GM18951 (cell line): ENCODE measurements around the gene ANKS1B.

ENCODE experiments used
- POLR2A ChIP-seq: IDR thresholded peaks from 4 replicates; pipeline ENCODE4 v1.6.1; 2011; ENCODE audit warnings: mild to moderate bottlenecking; ENCODE audit not compliant: insufficient read length, insufficient read depth; ENCODE audit errors: extremely low read depth
- in situ Hi-C: fragments of 300-500 bp; cut with MboI; formaldehyde crosslinking; loops from one replicate; pipeline ENCODE4 v1.12.0; 2022; ENCODE audit warnings: low sequenced_read_pairs, mixed read lengths, inconsistent platforms; ENCODE audit not compliant: unreplicated experiment

ANKS1B gene

DNA sequence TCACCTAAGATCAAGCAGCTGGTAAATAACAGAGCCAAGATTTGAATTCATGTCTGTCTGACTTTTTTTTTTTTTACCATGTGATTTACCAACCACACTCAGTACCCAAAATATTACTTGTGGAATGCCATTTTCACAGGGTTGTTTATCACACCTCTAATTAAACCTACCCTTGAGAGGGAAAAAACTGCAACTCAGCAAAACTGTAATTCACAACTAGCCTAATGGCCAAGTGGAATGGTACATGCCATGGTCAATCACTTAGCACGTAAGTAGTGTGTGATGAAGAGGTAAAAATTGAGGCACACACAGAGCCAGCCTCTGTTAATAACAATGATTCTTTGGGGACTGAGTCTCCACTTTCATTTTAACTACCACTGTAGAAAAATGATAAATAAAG, 750.0 kb downstream of the ANKS1B start:
- no peak for TF ChIP-seq POLR2A

GRCh38 chr12:99232324-99232723, 752.4 kb downstream of the ANKS1B start:
- in situ Hi-C loops = no loop called here
- TF ChIP-seq POLR2A = no peak

More for the DNA sequence above, 750.0 kb downstream of the ANKS1B start:
- in situ Hi-C loops = no loop called here

DNA sequence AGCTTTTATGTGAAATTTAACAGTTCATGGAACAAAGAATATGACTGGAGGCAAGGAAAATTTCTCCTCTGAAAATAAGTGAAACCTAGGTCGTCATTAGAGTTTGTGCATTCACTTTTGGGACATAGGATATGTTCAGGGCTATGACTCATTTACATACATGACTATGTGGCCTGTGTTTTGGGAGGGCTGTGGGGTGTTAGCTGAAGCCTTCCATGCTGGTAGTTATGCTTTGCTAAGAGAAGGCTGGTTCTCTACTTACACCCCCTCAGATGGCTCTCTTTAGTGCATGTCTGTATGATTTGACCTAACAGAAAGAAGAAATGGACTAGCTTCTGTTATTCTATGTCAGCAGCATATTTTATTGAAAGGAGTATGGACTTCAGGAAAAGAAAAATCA, 753.7 kb downstream of the ANKS1B start:
- in situ Hi-C loops = no loop called here
- TF ChIP-seq POLR2A = no peak

- no peak for TF ChIP-seq POLR2A
- in situ Hi-C loops = no loop called here
These were observed 760.5 kb downstream of the ANKS1B start for GRCh38 chr12:99224237-99224636.

DNA sequence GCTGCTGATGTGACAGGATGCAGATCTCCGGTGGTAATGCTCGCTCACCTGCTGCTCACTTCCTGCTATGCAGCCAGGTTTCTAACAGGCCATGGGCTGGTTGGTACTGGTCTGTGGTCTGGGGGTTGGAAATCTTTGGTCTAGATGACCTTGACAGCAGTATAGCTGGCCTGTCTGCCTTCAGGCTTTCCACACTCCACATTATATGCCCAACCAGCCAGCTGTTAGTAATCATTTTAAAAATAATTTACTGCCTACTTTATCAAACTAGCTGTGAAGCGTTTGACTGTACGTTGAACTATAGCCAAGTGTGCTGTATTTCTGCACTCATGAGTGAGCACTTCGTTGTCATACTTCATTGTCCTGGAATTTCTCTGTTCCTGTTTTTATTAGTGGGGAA, 761.2 kb downstream of the ANKS1B start:
- TF ChIP-seq POLR2A = no peak
- in situ Hi-C loops = no loop called here

DNA sequence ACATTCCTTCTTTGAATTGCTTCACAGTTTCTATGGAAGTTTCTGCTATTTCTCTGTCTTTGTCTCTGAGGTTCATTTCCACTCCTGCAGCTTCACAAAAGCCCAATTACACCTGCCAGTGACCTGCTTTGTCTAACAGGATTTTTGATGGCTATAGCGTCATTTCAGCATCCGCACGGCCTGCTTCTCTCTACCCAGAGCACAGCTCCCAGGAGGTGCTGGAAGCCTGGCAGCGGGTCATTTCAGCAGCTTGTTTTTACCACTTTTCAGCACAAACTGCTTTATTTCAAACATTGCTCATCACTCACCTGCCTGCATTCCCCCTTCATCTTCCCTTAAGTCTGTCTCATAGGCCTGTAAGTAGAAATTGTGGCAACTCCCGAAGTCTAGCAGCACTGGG, 771.7 kb downstream of the ANKS1B start:
- in situ Hi-C loops = no loop called here
- TF ChIP-seq POLR2A = no peak

GRCh38 chr12:99212275-99212674, 772.5 kb downstream of the ANKS1B start:
- in situ Hi-C loops = no loop called here
- no peak for TF ChIP-seq POLR2A

DNA sequence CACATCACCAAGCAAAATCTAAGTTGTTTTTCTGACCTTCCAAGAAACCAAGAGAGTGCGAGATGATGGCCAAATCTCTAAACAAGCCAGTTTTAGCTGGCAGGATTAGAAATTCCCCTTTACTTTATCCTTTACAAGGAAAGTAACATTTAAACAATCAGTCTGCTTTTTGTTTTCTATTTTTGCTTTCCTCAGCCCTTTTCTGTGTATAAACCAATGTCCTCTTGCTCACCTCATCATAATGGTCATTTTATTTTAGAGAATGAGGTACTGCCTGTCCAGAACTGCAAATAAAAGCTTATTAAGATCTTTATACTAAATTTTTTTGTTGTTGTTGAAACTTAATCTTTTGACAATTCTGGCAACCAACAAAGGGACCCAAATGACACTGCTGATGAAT, 779.6 kb downstream of the ANKS1B start:
- TF ChIP-seq POLR2A = no peak
- in situ Hi-C loops = no loop called here

DNA sequence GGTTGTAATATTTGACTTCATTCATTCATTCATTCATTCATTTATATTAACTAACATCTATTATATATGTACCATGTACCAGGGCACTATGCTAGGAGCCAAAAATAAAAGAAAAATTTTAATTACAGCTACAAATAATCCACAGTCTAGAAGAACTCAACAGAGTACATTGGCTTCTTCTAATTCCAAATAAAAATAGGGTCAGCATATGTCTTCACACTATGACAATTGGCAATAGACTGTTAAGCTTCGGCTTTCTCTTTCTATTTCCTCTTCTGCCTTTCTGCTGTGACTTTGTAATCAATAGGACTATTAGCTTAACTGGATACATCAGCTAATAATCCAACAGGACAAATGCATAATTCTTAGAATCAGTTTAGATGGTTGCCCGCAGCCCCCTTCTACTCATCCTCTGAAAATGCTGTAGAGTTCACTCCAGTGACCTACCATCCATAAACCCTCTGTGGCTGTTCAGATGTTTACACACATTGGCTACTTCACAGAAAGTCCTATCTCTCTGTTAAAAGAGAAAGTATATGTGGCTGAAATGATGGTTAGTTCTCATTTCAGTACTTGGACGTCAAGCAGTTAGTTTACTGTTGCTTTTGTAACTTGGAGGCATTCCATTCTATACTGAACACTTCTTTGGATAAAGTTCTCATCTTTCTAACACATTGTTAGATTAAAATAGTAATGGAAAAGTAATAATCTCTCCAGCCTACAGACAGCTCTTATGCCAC, 782.7 kb downstream of the ANKS1B start:
- no peak for TF ChIP-seq POLR2A
- in situ Hi-C loops = no loop called here

GRCh38 chr12:99200711-99201384, 783.9 kb downstream of the ANKS1B start:
- in situ Hi-C loops = no loop called here
- TF ChIP-seq POLR2A = no peak

- no peak for TF ChIP-seq POLR2A
- in situ Hi-C loops = no loop called here
These were observed 789.3 kb downstream of the ANKS1B start for GRCh38 chr12:99195474-99195873.

DNA sequence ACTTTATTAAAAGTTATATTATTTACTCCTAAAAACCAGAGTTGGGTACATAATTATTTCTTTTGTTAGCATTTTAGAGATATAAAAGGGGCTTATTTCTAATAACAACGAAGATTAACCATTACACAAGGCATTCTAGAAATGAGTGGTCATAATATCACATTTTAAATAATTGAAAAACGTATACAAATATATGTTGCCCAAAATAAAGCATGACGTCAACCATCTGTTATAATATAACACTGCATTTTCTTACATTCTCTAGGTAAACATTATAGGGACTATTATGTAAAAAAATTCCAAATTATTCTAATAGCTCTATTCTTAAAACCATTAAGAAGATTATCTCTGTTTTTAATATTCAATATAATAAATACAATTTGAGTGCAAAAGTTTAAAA, 792.2 kb downstream of the ANKS1B start:
- in situ Hi-C loops = no loop called here
- no peak for TF ChIP-seq POLR2A

DNA sequence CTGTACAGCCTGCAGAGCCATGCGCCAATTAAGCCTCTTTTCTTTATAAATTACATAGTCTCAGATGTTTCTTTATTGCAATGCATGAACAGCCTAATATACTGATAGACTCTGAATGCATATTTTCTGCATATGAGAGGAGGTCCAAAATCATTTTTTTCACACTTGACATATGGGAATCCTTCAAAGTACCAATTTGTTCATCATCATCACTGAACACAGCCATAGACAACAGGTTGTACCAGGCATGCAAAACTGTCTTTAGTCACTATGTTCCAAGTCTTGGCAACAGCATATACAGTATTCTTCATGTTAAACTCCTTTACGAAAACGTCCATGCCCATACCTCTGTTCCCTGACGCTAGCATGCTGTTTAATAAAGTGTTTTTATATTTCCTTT, 807.9 kb downstream of the ANKS1B start:
- in situ Hi-C loops = no loop called here
- no peak for TF ChIP-seq POLR2A

GRCh38 chr12:99170461-99170860, 814.3 kb downstream of the ANKS1B start:
- in situ Hi-C loops = no loop called here
- no peak for TF ChIP-seq POLR2A
